Measurements from ENCODE around the gene SNPH.

SNPH gene

DNA sequence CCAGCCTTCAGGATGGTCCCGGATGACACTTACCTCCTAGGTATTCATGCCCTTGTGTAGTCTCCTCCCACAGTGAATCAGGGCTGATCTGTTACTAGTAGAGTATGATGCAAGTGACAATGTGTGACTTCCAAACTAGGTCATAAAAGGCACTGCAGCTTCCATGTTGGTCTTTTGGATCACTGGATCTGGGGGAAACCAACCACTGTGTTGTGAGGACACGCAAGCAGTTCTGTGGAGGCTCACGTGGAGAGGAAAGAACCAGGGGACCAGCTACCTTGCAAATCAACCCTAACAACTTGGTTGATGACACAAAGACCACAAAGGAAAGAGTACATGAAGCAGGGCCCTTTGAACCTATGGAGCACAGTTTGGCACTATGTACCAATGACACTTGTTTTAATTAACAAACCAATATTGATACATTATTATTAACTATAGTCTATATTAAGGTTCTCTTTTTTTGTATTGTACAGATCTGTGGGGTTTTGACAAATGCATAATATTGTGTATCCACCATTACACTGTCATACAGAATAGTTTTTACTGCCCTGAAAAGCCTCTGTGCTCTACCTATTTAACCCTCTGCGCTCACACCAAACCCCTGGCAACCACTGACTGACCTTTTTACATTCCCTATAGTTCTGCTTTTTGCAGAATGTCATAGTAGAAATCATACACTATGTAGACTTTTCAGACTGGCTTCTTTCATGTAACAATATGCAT is 79.1 kb downstream of the SNPH start:
- no peak overlapping the region for H3K4me3 ChIP-seq (replicated peaks in 1 of 2; ENCODE audit: low read depth in 2 of 2, low read length in 2 of 2)
- TF ChIP-seq, protein P1, sequence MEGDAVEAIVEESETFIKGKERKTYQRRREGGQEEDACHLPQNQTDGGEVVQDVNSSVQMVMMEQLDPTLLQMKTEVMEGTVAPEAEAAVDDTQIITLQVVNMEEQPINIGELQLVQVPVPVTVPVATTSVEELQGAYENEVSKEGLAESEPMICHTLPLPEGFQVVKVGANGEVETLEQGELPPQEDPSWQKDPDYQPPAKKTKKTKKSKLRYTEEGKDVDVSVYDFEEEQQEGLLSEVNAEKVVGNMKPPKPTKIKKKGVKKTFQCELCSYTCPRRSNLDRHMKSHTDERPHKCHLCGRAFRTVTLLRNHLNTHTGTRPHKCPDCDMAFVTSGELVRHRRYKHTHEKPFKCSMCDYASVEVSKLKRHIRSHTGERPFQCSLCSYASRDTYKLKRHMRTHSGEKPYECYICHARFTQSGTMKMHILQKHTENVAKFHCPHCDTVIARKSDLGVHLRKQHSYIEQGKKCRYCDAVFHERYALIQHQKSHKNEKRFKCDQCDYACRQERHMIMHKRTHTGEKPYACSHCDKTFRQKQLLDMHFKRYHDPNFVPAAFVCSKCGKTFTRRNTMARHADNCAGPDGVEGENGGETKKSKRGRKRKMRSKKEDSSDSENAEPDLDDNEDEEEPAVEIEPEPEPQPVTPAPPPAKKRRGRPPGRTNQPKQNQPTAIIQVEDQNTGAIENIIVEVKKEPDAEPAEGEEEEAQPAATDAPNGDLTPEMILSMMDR (IDR thresholded peaks at IDR 0.05; ENCODE audit: low read depth, low read length) = no peak

GRCh38 chr20:1345756-1346093 is 79.6 kb downstream of the SNPH start:
- TF ChIP-seq, protein P1 (IDR thresholded peaks at IDR 0.05; ENCODE audit: low read depth, low read length) = no peak
- no peak overlapping the region for H3K4me3 ChIP-seq (replicated peaks in 1 of 2; ENCODE audit: low read depth in 2 of 2, low read length in 2 of 2)
- no peak for DNase-seq (ENCODE audit: low read depth in 2 of 2)

More for the DNA sequence above, 79.1 kb downstream of the SNPH start:
- DNase-seq (ENCODE audit: low read depth in 2 of 2) = no peak

DNA sequence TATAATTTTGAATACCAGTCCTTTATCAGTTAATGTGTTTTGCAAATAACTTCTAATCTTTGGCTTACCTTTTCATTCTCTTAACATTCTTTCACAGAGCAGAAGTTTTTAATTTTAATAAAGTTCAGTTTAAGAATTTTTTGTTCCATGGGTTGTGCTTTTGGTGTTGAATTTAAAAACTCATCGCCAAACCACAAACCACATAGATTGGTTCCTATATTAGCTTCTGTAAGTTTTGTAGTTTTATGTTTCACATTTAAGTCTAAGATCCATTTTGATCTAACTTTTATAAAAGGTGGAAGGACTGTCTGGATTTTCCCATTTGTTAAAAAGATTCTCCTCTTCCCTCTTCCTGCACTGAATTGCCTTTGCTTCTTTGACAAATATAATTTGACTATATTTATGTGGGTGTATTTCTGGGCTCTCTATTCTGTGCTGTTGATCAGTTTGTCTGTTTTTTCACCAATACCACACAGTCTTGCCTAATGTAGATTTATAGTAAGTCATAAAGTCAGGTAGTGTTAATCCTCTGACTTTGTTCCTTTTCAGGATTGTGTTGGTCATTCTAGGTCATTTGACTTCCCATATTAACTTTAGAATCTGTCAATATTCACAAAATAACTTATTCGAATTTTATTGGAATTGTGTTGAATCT is 80.3 kb downstream of the SNPH start:
- TF ChIP-seq, protein P1 (IDR thresholded peaks at IDR 0.05; ENCODE audit: low read depth, low read length) = no peak
- DNase-seq (ENCODE audit: low read depth in 2 of 2) = no peak
- H3K4me3 ChIP-seq (replicated peaks in 1 of 2; ENCODE audit: low read depth in 2 of 2, low read length in 2 of 2) = no peak overlapping the region

DNA sequence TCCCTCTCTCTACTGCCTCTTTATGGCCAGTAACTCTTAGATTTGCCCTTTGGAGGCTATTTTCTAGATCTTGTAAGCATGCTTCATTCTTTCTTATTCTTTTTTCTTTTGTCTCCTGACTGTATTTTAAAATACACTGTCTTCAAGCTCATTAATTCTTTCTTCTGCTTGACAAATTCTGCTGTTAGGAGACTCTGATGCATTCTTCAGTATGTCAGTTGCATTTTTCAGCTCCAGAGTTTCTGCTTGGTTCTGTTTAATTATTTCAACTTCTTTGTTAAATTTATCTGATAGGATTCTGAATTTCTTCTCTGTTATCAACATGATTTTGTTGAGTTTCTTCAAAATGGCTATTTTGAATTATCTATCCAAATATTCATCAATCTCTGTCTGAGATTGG is 87.9 kb downstream of the SNPH start:
- TF ChIP-seq, protein P1 (IDR thresholded peaks at IDR 0.05; ENCODE audit: low read depth, low read length) = no peak
- H3K4me3 ChIP-seq (replicated peaks in 1 of 2; ENCODE audit: low read depth in 2 of 2, low read length in 2 of 2) = no peak overlapping the region
- DNase-seq (ENCODE audit: low read depth in 2 of 2) = no peak

- peak in 1 of 2 donors; percentile 43 for DNase-seq (ENCODE audit: low read depth in 2 of 2)
- H3K4me3 ChIP-seq (replicated peaks in 1 of 2; ENCODE audit: low read depth in 2 of 2, low read length in 2 of 2) = no peak overlapping the region
- TF ChIP-seq, protein P1 (IDR thresholded peaks at IDR 0.05; ENCODE audit: low read depth, low read length) = no peak
These were observed 92.0 kb downstream of the SNPH start for GRCh38 chr20:1357921-1358671.

Measured in cardiac fibroblast (primary cell).